ENCODE data around the gene APOBEC4.

APOBEC4 gene

DNA sequence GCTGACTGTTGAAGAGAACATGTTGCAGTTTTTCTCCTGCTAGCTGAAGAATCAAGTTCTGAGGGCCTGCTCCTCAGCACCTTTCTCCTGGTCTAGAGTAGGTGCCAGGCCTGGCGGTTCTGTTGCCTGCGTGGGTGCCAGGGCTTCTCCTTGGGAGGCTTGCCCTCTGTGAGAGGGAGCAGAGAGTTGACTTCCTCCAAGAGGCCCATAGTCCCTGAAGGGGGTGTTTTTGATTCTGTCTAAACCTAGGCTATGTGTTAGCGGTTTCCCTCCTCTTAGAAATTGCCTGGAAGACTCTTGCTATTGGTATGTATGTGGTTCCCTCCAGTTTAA is 312 bp upstream of the APOBEC4 start:
- no peak for DNase-seq (ENCODE audit: low read depth)
- no peak overlapping the region for H3K4me3 ChIP-seq (ENCODE audit: low read length)
- TF ChIP-seq CTCF (conservative IDR thresholded peaks at IDR 0.05; ENCODE audit: low read length) = no peak

DNA sequence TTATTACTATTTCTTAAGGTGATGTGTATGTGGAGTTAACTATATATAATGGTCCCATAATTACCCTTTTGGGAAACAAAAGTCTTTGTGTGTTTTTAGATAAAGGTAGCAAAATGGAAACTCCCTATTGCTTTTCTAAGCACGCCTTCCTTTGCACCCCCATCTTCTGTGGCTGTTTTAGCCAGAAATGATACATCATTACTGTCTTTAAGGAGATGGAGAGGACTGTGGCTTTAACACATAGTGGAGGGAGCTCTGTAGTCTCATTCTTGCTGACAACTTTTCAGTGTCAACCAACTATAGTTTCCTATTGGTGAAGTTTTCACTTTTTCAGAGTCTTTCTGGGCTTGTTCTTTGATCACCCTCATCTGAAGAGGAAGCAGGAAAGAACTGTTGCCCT is 1.0 kb downstream of the APOBEC4 start:
- no peak for DNase-seq (ENCODE audit: low read depth)
- TF ChIP-seq CTCF (conservative IDR thresholded peaks at IDR 0.05; ENCODE audit: low read length) = no peak
- no peak overlapping the region for H3K4me3 ChIP-seq (ENCODE audit: low read length)

- no peak for DNase-seq (ENCODE audit: low read depth)
- H3K4me3 ChIP-seq (ENCODE audit: low read length) = no peak overlapping the region
- TF ChIP-seq CTCF (conservative IDR thresholded peaks at IDR 0.05; ENCODE audit: low read length) = no peak
Observed at GRCh38 chr1:183651612-183652011, 1.5 kb downstream of the APOBEC4 start.

DNA sequence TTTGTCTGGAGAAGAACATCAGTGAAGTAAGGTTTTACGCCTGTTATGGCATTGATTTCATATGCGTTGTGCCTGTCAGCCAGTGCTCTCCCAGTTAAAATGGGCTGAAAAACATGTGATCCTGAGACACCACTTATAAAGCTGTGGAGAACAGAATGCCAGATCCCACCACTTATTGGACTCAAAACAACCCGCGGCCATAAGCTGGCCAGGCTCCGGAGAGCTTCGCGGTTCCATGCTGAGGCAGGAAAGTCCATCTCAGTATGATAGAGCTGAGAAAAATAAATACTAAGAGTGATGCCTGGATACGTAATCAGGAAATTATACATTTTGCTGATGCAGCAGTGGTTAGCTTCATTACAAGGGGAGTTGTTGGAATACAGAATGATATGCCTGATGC is 5.1 kb downstream of the APOBEC4 start:
- DNase-seq (ENCODE audit: low read depth) = no peak
- H3K4me3 ChIP-seq (ENCODE audit: low read length) = no peak overlapping the region
- TF ChIP-seq CTCF (conservative IDR thresholded peaks at IDR 0.05; ENCODE audit: low read length) = no peak

GRCh38 chr1:183646776-183647175 is 6.3 kb downstream of the APOBEC4 start:
- DNase-seq (ENCODE audit: low read depth) = no peak
- no peak overlapping the region for H3K4me3 ChIP-seq (ENCODE audit: low read length)
- no peak for TF ChIP-seq CTCF (conservative IDR thresholded peaks at IDR 0.05; ENCODE audit: low read length)

DNA sequence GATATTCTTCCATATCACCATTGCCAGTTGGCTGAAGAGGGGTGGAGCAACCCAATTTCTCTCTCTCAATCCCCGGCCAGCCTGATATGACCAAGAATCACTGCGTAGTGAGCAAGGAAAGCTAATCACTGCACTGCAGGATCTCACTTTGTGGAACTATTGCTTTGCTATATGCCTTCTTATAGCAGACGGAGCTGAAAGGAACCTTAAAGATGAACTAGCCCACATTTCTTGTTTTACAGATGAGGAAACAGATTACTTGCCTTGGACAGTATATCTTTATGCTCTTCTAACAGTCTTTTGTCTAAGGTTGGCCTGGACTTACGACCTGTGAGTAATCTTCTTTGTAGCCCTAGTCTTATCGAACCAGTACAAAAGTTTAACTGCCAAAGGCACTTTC is 7.6 kb downstream of the APOBEC4 start:
- no peak for DNase-seq (ENCODE audit: low read depth)
- no peak overlapping the region for H3K4me3 ChIP-seq (ENCODE audit: low read length)
- no peak for TF ChIP-seq CTCF (conservative IDR thresholded peaks at IDR 0.05; ENCODE audit: low read length)

GRCh38 chr1:183642166-183642565 is 10.9 kb downstream of the APOBEC4 start:
- no peak for TF ChIP-seq CTCF (conservative IDR thresholded peaks at IDR 0.05; ENCODE audit: low read length)
- H3K4me3 ChIP-seq (ENCODE audit: low read length) = no peak overlapping the region
- DNase-seq (ENCODE audit: low read depth) = no peak
